H1 (cell line): ENCODE data around the gene BIVM. TPM values are rescaled to one million over a fixed set of nuclear protein-coding genes. Genes with fewer than 3 reads are reported as not detected.

Experiments
- CTCF ChIA-PET: fragments of 300-600 bp; sonication (Branson Sonifier 250); formaldehyde crosslinking; loops from one replicate; lab custom pipeline; 2021; ENCODE audit not compliant: partially characterized antibody; lab: Charles Lee
- POLR2A ChIA-PET: fragments of 300-600 bp; sonication (Branson Sonifier 250); formaldehyde crosslinking; loops from one replicate; lab custom pipeline; 2021; ENCODE audit warnings: inconsistent platforms; ENCODE audit not compliant: partially characterized antibody; lab: Charles Lee
- DNase-seq, 2 experiments: peaks; one replicate each; pipeline versions ENCODE4 v3.0.0 to v3.0.0-alpha.2; 2010 to 2022; ENCODE audit warnings: low spot score in 2 of 2, low read depth in 1 of 2, mixed read lengths in 1 of 2
- FAIRE-seq: peaks from 2 replicates; lab custom pipeline; 2011; peaks lifted over from hg19 to GRCh38; lab: Jason Lieb, UNC
- H2AFZ ChIP-seq: 2 replicates; pipeline ENCODE4 v1.8.1; 2012; ENCODE audit warnings: low read length, inconsistent platforms
- H2AK5ac ChIP-seq: 2 replicates; pipeline ENCODE4 v1.6.1; 2013; ENCODE audit warnings: low read depth, low read length
- H2BK120ac ChIP-seq: replicated peaks from 2 replicates; pipeline ENCODE3; 2013; ENCODE audit warnings: low read depth, low read length, inconsistent platforms
- H2BK12ac ChIP-seq: 2 replicates; pipeline ENCODE4 v1.6.1; 2013; ENCODE audit warnings: low read depth, low read length
- H2BK15ac ChIP-seq: 2 replicates; pipeline ENCODE4 v1.6.1; 2013; ENCODE audit warnings: low read length
- H2BK20ac ChIP-seq: 2 replicates; pipeline ENCODE4 v1.6.1; 2013; ENCODE audit warnings: low read length
- H2BK5ac ChIP-seq: 2 replicates; pipeline ENCODE4 v1.6.1; 2013; ENCODE audit warnings: low read depth, low read length
- H3K14ac ChIP-seq: 2 replicates; pipeline ENCODE4 v1.6.1; 2013; ENCODE audit warnings: inconsistent platforms; ENCODE audit not compliant: insufficient read length
- H3K18ac ChIP-seq: 2 replicates; pipeline ENCODE4 v1.6.1; 2013; ENCODE audit warnings: low read length; ENCODE audit errors: extremely low read depth
- H3K23ac ChIP-seq: 2 replicates; pipeline ENCODE4 v1.6.1; 2013; ENCODE audit warnings: inconsistent platforms; ENCODE audit not compliant: insufficient read length
- H3K23me2 ChIP-seq: 2 replicates; pipeline ENCODE4 v1.6.1; 2013; ENCODE audit warnings: low read depth, low read length
- H3K27ac ChIP-seq: 2 replicates; pipeline ENCODE4 v1.6.1; 2011; ENCODE audit warnings: low read depth, low read length, inconsistent platforms
- H3K27me3 ChIP-seq, 4 experiments: replicated peaks in 1 of 4; 1 replicate in 1 of 4; 2 replicates in 3 of 4; pipeline versions ENCODE4 v1.6.1 to v1.8.1; 2011 to 2013; ENCODE audit warnings: low read length in 3 of 4, mild to moderate bottlenecking in 3 of 4, inconsistent platforms in 2 of 4, mixed read lengths in 2 of 4, moderate library complexity in 1 of 4; ENCODE audit not compliant: control insufficient read depth in 3 of 4, insufficient read depth in 3 of 4; ENCODE audit errors: extremely low read depth in 1 of 4
- H3K36me3 ChIP-seq, 4 experiments: 2 replicates each; pipeline versions ENCODE4 v1.6.1 to v1.8.1; 2011 to 2013; ENCODE audit warnings: mild to moderate bottlenecking in 4 of 4, low read length in 3 of 4, moderate library complexity in 2 of 4, control low read depth in 1 of 4, inconsistent platforms in 1 of 4; ENCODE audit not compliant: insufficient read depth in 4 of 4, control insufficient read depth in 2 of 4
- H3K4ac ChIP-seq: replicated peaks from 2 replicates; pipeline ENCODE3; 2013; ENCODE audit warnings: low read length, low read depth, mixed read lengths, inconsistent platforms; ENCODE audit not compliant: insufficient read length
- H3K4me1 ChIP-seq, 4 experiments: replicated peaks in 1 of 4; 1 replicate in 1 of 4; 2 replicates in 3 of 4; pipeline versions ENCODE4 v1.6.1 to v1.8.1; 2011 to 2013; ENCODE audit warnings: low read length in 3 of 4, inconsistent platforms in 2 of 4, mixed read lengths in 1 of 4; ENCODE audit not compliant: insufficient read depth in 4 of 4, control insufficient read depth in 3 of 4
- H3K4me2 ChIP-seq, 2 experiments: 2 replicates each; pipeline versions ENCODE4 v1.6.1 to v1.8.1; 2011 to 2013; ENCODE audit warnings: low read depth in 2 of 2, low read length in 2 of 2, control low read depth in 1 of 2, inconsistent platforms in 1 of 2, mild to moderate bottlenecking in 1 of 2; ENCODE audit not compliant: insufficient read depth in 1 of 2
- H3K4me3 ChIP-seq, 4 experiments: fragments of 200-600, 300-600 bp in 1 of 4; sonication (generic), shearing (Covaris generic), sonication (Bioruptor Twin) in 1 of 4; 2 replicates each; pipeline versions ENCODE4 v1.5.1 to v1.8.1; 2011 to 2016; ENCODE audit warnings: low read length in 4 of 4, low read depth in 3 of 4, control low read depth in 2 of 4, inconsistent platforms in 2 of 4, mild to moderate bottlenecking in 2 of 4, mixed read lengths in 1 of 4, moderate library complexity in 1 of 4; ENCODE audit not compliant: insufficient read depth in 2 of 4; ENCODE audit errors: extremely low read depth in 1 of 4
- H3K56ac ChIP-seq: replicated peaks from 2 replicates; pipeline ENCODE3; 2013; ENCODE audit warnings: low read depth, mild to moderate bottlenecking, mixed read lengths, low read length, inconsistent platforms; ENCODE audit not compliant: insufficient read length
- H3K79me1 ChIP-seq: 2 replicates; pipeline ENCODE4 v1.6.1; 2013; ENCODE audit warnings: low read depth, low read length, control low read depth
- H3K79me2 ChIP-seq, 2 experiments: 2 replicates each; pipeline versions ENCODE4 v1.6.1 to v1.8.1; 2012 to 2013; ENCODE audit warnings: low read length in 2 of 2, mild to moderate bottlenecking in 2 of 2, inconsistent platforms in 1 of 2; ENCODE audit not compliant: insufficient read depth in 2 of 2, control insufficient read depth in 1 of 2
- H3K9ac ChIP-seq, 4 experiments: replicated peaks in 1 of 4; 1 replicate in 1 of 4; 2 replicates in 3 of 4; pipeline versions ENCODE4 v1.6.1 to v1.8.1; 2011 to 2013; ENCODE audit warnings: low read depth in 3 of 4, low read length in 3 of 4, control low read depth in 2 of 4, mild to moderate bottlenecking in 2 of 4, moderate library complexity in 2 of 4, inconsistent platforms in 1 of 4; ENCODE audit errors: extremely low read depth in 1 of 4
- H3K9me3 ChIP-seq, 2 experiments: 2 replicates each; pipeline versions ENCODE4 v1.6.1 to v1.8.1; 2012 to 2013; ENCODE audit warnings: mild to moderate bottlenecking in 2 of 2, moderate library complexity in 2 of 2, control low read depth in 1 of 2, inconsistent platforms in 1 of 2, low read depth in 1 of 2, low read length in 1 of 2, mixed read lengths in 1 of 2; ENCODE audit not compliant: insufficient read depth in 2 of 2
- H4K20me1 ChIP-seq, 2 experiments: replicated peaks in 1 of 2; 2 replicates each; pipeline versions ENCODE3 to v1.8.1; 2011 to 2013; ENCODE audit warnings: inconsistent platforms in 2 of 2, low read length in 2 of 2, mild to moderate bottlenecking in 1 of 2; ENCODE audit not compliant: insufficient read depth in 2 of 2, control insufficient read depth in 1 of 2
- H4K5ac ChIP-seq: 2 replicates; pipeline ENCODE4 v1.6.1; 2013; ENCODE audit warnings: low read length, low read depth, mixed read lengths, inconsistent platforms; ENCODE audit not compliant: insufficient read length
- H4K8ac ChIP-seq: 2 replicates; pipeline ENCODE4 v1.8.0; 2013; ENCODE audit warnings: mild to moderate bottlenecking, moderate library complexity, low read length, inconsistent platforms; ENCODE audit not compliant: insufficient read depth; ENCODE audit errors: extremely low read depth
- H4K91ac ChIP-seq: replicated peaks from 2 replicates; pipeline ENCODE3; 2013; ENCODE audit warnings: low read length, mixed read lengths, inconsistent platforms; ENCODE audit not compliant: insufficient read length
- JUN ChIP-seq: IDR thresholded peaks from 2 replicates; pipeline ENCODE4 v1.6.1; 2011; ENCODE audit warnings: low read depth, mild to moderate bottlenecking, improper control_type of control experiment, low read length
- WGBS, 2 experiments: shearing (Covaris generic) in 1 of 2; methylation state at CpG; one replicate each; pipeline versions ENCODE4 v1.1.6 to v1.1.7; 2013 to 2015; ENCODE audit warnings: low lambda C conversion rate in 2 of 2, mixed read lengths in 2 of 2, inconsistent platforms in 1 of 2, low coverage in 1 of 2, missing lambda C conversion rate in 1 of 2; ENCODE audit not compliant: insufficient replicate concordance in 2 of 2, insufficient coverage in 1 of 2, insufficient read length in 1 of 2; ENCODE audit errors: extremely low coverage in 1 of 2, missing lambda C conversion rate in 1 of 2; 5-methylcytosine and 5-hydroxymethylcytosine counted together
- polyA plus RNA-seq, 7 experiments: library from polyadenylated mRNA; depleted of rRNA in 3 of 7; stranded (reverse) in 5 of 7; unstranded in 2 of 7; fragments of >200 nt in 5 of 7; fragments of 200-250 nt in 2 of 7; gene quantifications; 1 replicate in 5 of 7; 2 replicates in 1 of 7; 4 replicates in 1 of 7; pipeline versions ENCODE4 v1.2.1 to v1.2.3, GENCODE V29; 2011 to 2013; ENCODE audit warnings: missing spikeins in 2 of 7, mixed read lengths in 2 of 7
- total RNA-seq: library from RNA; stranded (reverse); fragmentation: NEBNext Ultra II Directional; extraction: Animal tissue kit (Norgen Biotek cat#: 25700); gene quantifications from 2 replicates; pipeline ENCODE4 v1.2.1, GENCODE V29; 2021

The BIVM gene
- total and polyA plus RNA-seq, 2 of the 8 experiments (the other 6 are each of a cell fraction or from before 2014, with no cell fraction given), result 1.8 to 5.5 TPM

- no peak overlapping the region for H3K27ac ChIP-seq
- H2BK15ac ChIP-seq, result no peak overlapping the region
- H3K36me3 ChIP-seq, result no peaks in the 10 kb centered on the region; a peak in 1 of 8 replicates
- no peak overlapping the region for H4K5ac ChIP-seq
- peaks cover 8 to 11% of the 10 kb centered on the region in 2 experiments; a peak in 3 of 4 replicates for H3K9me3 ChIP-seq
- no peak overlapping the region for H2AK5ac ChIP-seq
- no peak overlapping the region for H3K56ac ChIP-seq
- no peak for DNase-seq
- H3K4me1 ChIP-seq, result peaks cover 0 to 6% (median 2%) of the 10 kb centered on the region in 4 experiments; a peak in 2 of 7 replicates
- WGBS, 2 experiments, result 80% methylated on average over 3 of the region's 3 CpGs; no CpG with 5 or more reads in 1 of the 2 experiments
- no peak overlapping the region for H3K4me3 ChIP-seq
- H3K9ac ChIP-seq, result no peak overlapping the region
- ChIA-PET CTCF (no interaction called here), POLR2A (no interaction called here)
- no peak overlapping the region for H4K8ac ChIP-seq
- no peak overlapping the region for H3K23ac ChIP-seq
- no peak overlapping the region for H4K91ac ChIP-seq
- no peak overlapping the region for H2BK120ac ChIP-seq
- no peak for FAIRE-seq
- H4K20me1 ChIP-seq, result no peaks in the 10 kb centered on the region
- no peak overlapping the region for H3K14ac ChIP-seq
- H3K4ac ChIP-seq, result no peak overlapping the region
- H3K23me2 ChIP-seq, result peaks cover 5% of the 10 kb centered on the region
- peaks cover 0 to 13% (median 10%) of the 10 kb centered on the region in 4 experiments; a peak in 5 of 7 replicates for H3K27me3 ChIP-seq
- no peak overlapping the region for H2AFZ ChIP-seq
- H3K79me1 ChIP-seq, result no peaks in the 10 kb centered on the region
- no peak overlapping the region for H3K4me2 ChIP-seq
- no peak overlapping the region for H3K18ac ChIP-seq
- H3K79me2 ChIP-seq, result no peaks in the 10 kb centered on the region
- no peak overlapping the region for H2BK5ac ChIP-seq
- no peak overlapping the region for H2BK20ac ChIP-seq
- no peak overlapping the region for H2BK12ac ChIP-seq
- TF ChIP-seq JUN, result no peak
These were observed 21.2 kb upstream of the BIVM start for GRCh38 chr13:102777736-102778135.
